IPS DF 6.9 (cell line): ENCODE data around the gene STK36.

ENCODE experiments used
- DNase-seq: peaks from one replicate; pipeline ENCODE4 v3.0.0-alpha.2; 2013; ENCODE audit warnings: low read depth, low spot score
- H3K27ac ChIP-seq: one replicate; pipeline ENCODE4 v1.5.1; 2013; ENCODE audit warnings: low read length, control low read depth
- H3K27me3 ChIP-seq: 2 replicates; pipeline ENCODE4 v1.6.1; 2013; ENCODE audit warnings: mild to moderate bottlenecking, low read length; ENCODE audit not compliant: control insufficient read depth, insufficient read depth
- H3K36me3 ChIP-seq: 2 replicates; pipeline ENCODE4 v1.6.1; 2013; ENCODE audit warnings: low read length; ENCODE audit not compliant: control insufficient read depth, insufficient read depth
- H3K4me1 ChIP-seq: 2 replicates; pipeline ENCODE4 v1.6.1; 2013; ENCODE audit warnings: low read length; ENCODE audit not compliant: control insufficient read depth, insufficient read depth
- H3K4me3 ChIP-seq: 2 replicates; pipeline ENCODE4 v1.5.1; 2013; ENCODE audit warnings: mild to moderate bottlenecking, low read length
- H3K9me3 ChIP-seq: 2 replicates; pipeline ENCODE4 v1.6.1; 2013; ENCODE audit warnings: low read length, inconsistent platforms; ENCODE audit not compliant: control insufficient read depth, insufficient read depth
- whole genome bisulfite sequencing: extraction: QIAGEN DNeasy Blood & Tissue Kit; methylation state at CpG from one replicate; pipeline ENCODE4 v1.1.7; 2013; ENCODE audit warnings: mixed read lengths, missing lambda C conversion rate; ENCODE audit not compliant: insufficient read length, insufficient coverage; 5-methylcytosine and 5-hydroxymethylcytosine counted together

The STK36 gene

DNA sequence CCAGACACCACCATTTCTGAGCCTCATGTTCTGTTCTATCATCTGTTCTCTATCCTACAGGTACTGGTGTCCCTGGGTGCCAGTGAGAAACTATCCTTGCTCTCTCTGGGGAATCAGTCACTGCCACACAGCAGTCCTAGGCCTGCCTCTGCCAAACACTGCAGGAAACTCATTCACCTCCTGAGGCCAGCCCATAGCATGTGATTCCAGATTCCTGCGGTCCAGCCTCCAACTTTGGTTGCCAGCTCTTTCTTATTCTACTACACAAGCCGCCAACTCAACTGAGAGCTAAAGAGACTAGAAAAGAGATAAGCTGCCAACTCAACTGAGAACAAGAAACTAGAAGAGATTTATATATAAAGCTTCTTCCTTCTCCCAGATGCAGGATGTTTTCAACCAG is 29.9 kb downstream of the STK36 start:
- Histone ChIP-seq H3K27me3 (no peaks in the 10 kb centered on the region), H3K4me1 (no peaks in the 10 kb centered on the region), H3K4me3 (no peak overlapping the region), H3K27ac (no peak overlapping the region), H3K9me3 (no peaks in the 10 kb centered on the region), H3K36me3 (peaks cover 3% of the 10 kb centered on the region; the same call in 1 of the 2 replicates)
- DNase-seq, result no peak
- no CpG with 5 or more reads among the region's 2 CpGs for WGBS

- no peaks in the 10 kb centered on the region for H3K4me1 ChIP-seq
- no peak for DNase-seq
- H3K4me3 ChIP-seq, result no peak overlapping the region
- H3K27ac ChIP-seq, result no peak overlapping the region
- WGBS, result 100% methylated on average over 2 of the region's 4 CpGs
- H3K36me3 ChIP-seq, result 0 out of 2 replicates have a peak, but pooled peaks cover 3% of the 10 kb centered on the region
- H3K9me3 ChIP-seq, result no peaks in the 10 kb centered on the region
- no peaks in the 10 kb centered on the region for H3K27me3 ChIP-seq
Observed at GRCh38 chr2:218703341-218703740, 31.5 kb downstream of the STK36 start.

DNA sequence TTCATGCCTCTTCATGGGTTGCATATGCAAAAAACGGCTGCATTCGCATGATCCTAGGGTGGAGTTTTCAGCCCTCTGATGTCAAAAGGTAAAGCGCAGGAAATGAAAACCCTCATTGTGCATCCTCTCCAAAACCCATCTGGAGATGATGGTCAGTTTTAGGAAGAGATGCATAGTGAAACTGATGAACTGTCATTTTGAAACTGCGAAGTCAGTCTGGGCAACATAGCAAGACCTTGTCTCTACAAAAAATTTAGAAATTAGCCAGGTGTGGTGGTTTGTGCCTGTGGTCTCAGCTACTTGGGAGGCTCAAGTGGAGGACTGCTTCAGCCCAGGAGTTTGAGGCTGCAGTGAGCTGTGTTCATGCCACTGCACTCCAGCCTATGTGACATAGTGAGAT is 36.2 kb downstream of the STK36 start:
- Histone ChIP-seq H3K4me1 (no peaks in the 10 kb centered on the region), H3K9me3 (no peaks in the 10 kb centered on the region), H3K27me3 (no peaks in the 10 kb centered on the region), H3K27ac (no peak overlapping the region), H3K36me3 (no peaks in the 10 kb centered on the region), H3K4me3 (no peak overlapping the region)
- no peak for DNase-seq
- WGBS, result no CpG with 5 or more reads among the region's 4 CpGs

DNA sequence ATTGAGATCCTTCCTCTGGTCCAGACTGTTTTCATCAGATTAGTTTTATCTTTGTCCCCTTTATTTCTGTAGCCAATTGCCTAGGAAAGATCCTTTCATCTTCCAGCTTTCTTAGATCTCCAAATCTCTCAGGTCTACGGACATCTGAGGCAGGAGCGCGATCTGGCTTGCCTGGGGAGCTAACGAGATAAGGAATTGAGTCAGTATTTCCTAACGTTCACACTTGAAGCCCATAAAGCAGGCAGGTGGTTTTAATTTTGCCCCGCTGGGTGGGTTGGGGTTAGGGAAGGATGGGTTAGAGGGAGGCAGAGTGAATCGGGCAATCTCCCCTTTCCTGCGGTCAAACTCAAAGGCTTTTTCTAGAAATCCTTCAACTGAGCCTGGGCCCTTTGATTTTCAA is 38.0 kb downstream of the STK36 start:
- no peak overlapping the region for H3K4me3 ChIP-seq
- WGBS, result no CpG with 5 or more reads among the region's 8 CpGs
- H3K9me3 ChIP-seq, result no peaks in the 10 kb centered on the region
- H3K27ac ChIP-seq, result no peak overlapping the region
- no peaks in the 10 kb centered on the region for H3K36me3 ChIP-seq
- H3K4me1 ChIP-seq, result 0 out of 2 replicates have a peak, but pooled peaks cover 2% of the 10 kb centered on the region
- DNase-seq, result no peak
- H3K27me3 ChIP-seq, result no peaks in the 10 kb centered on the region

GRCh38 chr2:218710334-218710686 is 38.4 kb downstream of the STK36 start:
- WGBS, result no CpG with 5 or more reads among the region's 14 CpGs
- Histone ChIP-seq H3K27ac (no peak overlapping the region), H3K36me3 (no peaks in the 10 kb centered on the region), H3K4me1 (0 out of 2 replicates have a peak, but pooled peaks cover 2% of the 10 kb centered on the region), H3K27me3 (no peaks in the 10 kb centered on the region), H3K4me3 (peak overlapping the region; percentile 99; the same call in 1 of the 2 replicates), H3K9me3 (no peaks in the 10 kb centered on the region)
- no peak for DNase-seq

DNA sequence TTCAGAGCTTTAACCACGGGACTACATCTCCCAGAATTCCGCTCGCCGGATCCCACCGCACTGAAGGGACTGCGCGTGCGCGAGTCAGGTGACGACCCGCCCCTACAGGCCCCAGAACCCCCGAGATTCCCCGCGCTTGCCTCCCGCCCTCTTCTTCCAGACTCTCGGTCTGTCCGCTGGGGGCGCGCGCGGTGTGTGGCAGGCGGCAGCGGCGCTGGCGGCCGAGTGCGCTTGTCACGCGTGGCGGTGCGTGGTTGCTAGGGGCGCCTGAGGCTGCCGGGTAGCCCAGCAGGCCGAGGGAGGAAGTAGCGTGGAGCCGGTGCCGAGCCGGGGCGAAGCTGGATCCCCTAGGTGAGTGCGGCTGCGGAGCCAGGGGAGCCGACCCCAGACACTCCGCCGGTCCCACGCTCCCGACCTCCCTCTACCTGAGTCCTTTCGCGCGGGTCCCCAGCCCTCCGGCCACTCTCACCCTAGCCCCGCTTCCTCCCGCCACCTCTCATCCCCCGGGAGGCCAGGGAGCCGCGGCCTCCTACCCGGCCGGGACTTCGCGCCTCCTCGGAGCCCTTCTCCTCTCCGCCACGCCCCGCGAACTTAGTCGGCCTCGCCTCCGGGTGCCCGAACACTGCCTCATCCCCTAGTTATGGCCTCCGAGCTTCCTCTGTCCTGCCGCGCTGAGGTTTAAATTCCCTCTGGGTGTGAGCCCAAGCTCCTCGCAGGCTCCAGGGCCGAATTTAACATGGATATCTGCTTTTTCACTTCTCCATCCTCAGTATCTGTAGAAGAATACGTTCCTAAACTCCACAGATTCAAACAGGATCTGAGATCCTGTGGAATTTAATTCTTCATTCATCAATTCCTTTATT is 39.0 kb downstream of the STK36 start, which contains the start of gene TTLL4:
TSS of gene TTLL4 (plus strand) at position 149 of the 863 bp plus-strand sequence. CDS start 26,842 bp downstream, outside the sequence.
- H3K27me3 ChIP-seq, result no peaks in the 10 kb centered on the region
- no CpG with 5 or more reads among the region's 74 CpGs for WGBS
- no peak within 1 kb of the TSS for H3K27ac ChIP-seq
- H3K4me1 ChIP-seq, result 0 out of 2 replicates have a peak, but pooled peaks cover 2% of the 10 kb centered on the region
- peak; percentile 87 for DNase-seq
- no peaks in the 10 kb centered on the region for H3K9me3 ChIP-seq
- no peaks in the 10 kb centered on the region for H3K36me3 ChIP-seq
- peak within 1 kb of the TSS; percentile 99 for H3K4me3 ChIP-seq

DNA sequence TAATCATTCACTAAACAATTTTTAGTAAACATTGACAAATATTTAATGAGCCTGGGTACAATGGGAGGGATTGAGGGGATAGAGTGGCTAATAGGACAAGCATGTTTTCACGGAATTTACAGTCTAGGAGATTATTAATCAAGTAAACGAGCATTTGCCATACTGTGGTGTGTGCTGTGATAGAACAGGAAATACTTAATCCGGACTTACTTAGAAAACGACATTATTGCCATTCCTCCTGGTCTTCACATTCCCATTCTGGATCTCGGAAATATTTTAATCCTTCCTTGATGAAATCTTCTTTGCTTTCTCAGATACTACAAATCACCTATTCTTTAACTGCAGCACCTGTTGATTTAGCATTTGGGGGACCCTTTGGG is 39.7 kb downstream of the STK36 start:
- no peaks in the 10 kb centered on the region for H3K27me3 ChIP-seq
- H3K9me3 ChIP-seq, result no peaks in the 10 kb centered on the region
- H3K4me1 ChIP-seq, result 0 out of 2 replicates have a peak, but pooled peaks cover 2% of the 10 kb centered on the region
- no CpG with 5 or more reads among the region's 5 CpGs for WGBS
- no peak overlapping the region for H3K27ac ChIP-seq
- H3K36me3 ChIP-seq, result no peaks in the 10 kb centered on the region
- H3K4me3 ChIP-seq, result peak overlapping the region; percentile 99; the same call in 1 of the 2 replicates
- no peak for DNase-seq

DNA sequence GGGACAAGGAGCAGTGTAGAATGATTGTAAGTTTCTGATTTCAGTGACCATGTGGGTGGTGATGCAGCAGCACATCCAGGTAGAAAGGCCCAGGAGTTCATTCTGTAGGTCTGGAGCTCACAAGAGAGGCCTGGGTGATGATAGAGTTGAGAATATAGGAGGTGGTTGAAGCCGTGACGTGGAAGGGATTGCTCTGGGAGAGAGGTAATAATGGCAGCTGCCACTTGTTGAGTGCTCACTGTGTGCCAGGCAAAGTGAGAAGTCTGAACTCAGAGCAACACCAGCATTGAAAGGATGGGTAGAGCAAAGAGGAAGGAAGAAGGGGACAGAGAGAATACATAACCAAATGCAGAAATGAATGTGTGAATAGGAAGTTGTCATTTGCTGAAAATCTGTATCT is 42.0 kb downstream of the STK36 start:
- Histone ChIP-seq H3K4me1 (0 out of 2 replicates have a peak, but pooled peaks cover 2% of the 10 kb centered on the region), H3K27me3 (no peaks in the 10 kb centered on the region), H3K27ac (no peak overlapping the region), H3K4me3 (no peak overlapping the region), H3K36me3 (no peaks in the 10 kb centered on the region), H3K9me3 (no peaks in the 10 kb centered on the region)
- no peak for DNase-seq
- 100% methylated on average over 2 of the region's 2 CpGs for WGBS

DNA sequence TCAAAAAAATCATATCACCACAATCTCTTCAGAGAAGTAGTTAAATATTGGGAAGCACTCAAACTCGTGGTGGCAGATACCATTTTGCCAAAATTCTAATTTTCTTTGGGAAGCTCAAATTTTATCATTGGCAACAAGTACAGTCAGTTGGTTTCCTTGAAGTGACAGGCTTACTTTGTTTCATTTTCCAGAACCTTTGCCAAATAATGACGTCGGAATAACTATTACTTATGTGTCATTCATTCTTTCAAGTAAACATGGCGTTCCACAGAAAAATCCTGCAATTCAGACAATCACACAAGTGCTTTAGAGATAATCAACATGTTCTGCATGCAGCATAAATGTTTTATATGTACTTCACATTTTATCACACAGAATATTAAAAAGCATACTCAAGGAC is 44.2 kb downstream of the STK36 start:
- Histone ChIP-seq H3K27me3 (no peaks in the 10 kb centered on the region), H3K36me3 (no peaks in the 10 kb centered on the region), H3K4me1 (peaks cover 4% of the 10 kb centered on the region; the same call in 1 of the 2 replicates), H3K4me3 (no peak overlapping the region), H3K9me3 (no peaks in the 10 kb centered on the region), H3K27ac (no peak overlapping the region)
- no CpG with 5 or more reads among the region's 4 CpGs for WGBS
- no peak for DNase-seq

DNA sequence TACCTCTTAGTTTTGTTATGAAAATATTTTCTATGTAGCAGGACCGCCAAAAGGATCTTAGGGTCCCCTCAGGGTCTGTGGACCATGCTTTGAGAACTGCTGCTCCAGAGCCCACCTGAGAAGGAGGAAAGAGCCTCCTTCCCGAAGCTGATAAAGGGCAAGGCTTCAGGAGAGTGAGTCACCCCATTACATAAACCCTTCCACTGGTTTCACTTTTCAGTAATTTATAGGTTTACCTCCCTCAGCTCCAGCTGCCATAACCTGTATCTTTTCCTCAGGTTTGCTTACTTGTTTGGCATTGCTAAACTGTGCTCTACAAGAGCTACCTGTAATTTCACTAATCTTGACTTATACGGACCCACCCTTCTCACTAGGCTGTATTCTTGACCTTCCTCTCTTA is 45.4 kb downstream of the STK36 start:
- Histone ChIP-seq H3K27ac (no peak overlapping the region), H3K27me3 (no peaks in the 10 kb centered on the region), H3K9me3 (no peaks in the 10 kb centered on the region), H3K36me3 (0 out of 2 replicates have a peak, but pooled peaks cover 2% of the 10 kb centered on the region), H3K4me1 (peaks cover 7% of the 10 kb centered on the region; the same call in 1 of the 2 replicates), H3K4me3 (no peak overlapping the region)
- WGBS, result no CpG with 5 or more reads among the region's 3 CpGs
- no peak for DNase-seq
